Subcutaneous adipose tissue (tissue), 4 donors: ENCODE measurements around the gene BMF. TPM values are rescaled to one million over a fixed set of nuclear protein-coding genes. Genes with fewer than 3 reads are reported as not detected.

Experiments used
- CTCF ChIP-seq: fragments of 450-650 bp; IDR thresholded peaks from one replicate; pipeline ENCODE4 v1.5.1; 2016; ENCODE audit warnings: low read depth, mild to moderate bottlenecking, control low read depth, antibody characterized with exemption, moderate library complexity
- total RNA-seq, 4 donors: library from RNA; depleted of rRNA; stranded (reverse); fragments of >200 nt; gene quantifications; one replicate each; pipeline ENCODE4 v1.1.0, GENCODE V29; 2016

BMF gene
- total RNA-seq, 4 donors from 2014 or later, result 4.9 to 12.9 (median 6.6) TPM

DNA sequence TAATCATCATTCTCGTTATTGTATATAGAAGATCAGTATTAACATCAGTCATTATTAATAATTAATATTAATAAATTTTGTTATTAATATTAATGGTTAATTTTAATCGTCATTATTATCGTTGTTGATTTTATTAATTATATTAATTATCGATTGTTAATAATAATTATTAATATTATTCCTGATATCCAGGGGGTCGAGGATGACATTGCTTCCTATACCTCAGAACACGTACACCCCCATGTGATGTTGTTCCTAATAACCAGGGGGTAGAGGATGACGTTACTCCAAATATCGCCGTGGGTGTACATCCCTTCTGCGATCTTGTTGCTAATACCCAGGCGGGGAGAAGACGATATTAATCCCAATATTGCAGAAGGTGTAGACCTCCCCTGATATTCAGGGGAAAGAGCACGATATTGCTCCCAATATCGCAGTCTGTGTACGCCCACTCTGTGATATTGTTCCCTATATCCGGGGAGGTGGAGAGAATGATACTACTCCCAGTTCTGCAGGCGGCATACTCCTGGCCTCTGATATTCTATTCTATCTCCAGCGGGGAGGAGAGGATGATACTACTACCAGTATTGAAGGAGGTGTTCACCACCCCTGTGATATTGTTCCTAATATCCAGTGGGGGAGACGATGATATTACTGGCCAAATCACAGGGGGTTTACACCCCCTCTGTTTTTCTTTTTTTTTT is 22.3 kb upstream of the BMF start:
- TF ChIP-seq CTCF, result no peak

DNA sequence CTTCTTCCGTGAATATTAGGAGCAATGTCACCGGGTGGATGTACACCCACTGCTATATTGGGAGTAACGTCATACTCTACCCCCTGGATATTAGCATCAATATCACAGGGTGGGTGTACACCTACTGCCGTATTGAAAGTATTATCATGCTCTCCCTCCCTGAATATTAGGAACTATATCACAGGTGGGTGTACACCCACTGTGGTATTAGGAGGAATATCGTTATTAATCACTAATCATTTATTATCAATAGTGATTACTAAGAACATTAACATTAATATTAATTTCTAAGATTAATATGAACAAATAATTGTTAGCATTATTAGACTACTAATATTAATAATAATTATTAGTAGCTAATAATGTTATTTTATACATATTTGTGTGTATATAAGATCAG is 21.4 kb upstream of the BMF start:
- TF ChIP-seq CTCF, result no peak

DNA sequence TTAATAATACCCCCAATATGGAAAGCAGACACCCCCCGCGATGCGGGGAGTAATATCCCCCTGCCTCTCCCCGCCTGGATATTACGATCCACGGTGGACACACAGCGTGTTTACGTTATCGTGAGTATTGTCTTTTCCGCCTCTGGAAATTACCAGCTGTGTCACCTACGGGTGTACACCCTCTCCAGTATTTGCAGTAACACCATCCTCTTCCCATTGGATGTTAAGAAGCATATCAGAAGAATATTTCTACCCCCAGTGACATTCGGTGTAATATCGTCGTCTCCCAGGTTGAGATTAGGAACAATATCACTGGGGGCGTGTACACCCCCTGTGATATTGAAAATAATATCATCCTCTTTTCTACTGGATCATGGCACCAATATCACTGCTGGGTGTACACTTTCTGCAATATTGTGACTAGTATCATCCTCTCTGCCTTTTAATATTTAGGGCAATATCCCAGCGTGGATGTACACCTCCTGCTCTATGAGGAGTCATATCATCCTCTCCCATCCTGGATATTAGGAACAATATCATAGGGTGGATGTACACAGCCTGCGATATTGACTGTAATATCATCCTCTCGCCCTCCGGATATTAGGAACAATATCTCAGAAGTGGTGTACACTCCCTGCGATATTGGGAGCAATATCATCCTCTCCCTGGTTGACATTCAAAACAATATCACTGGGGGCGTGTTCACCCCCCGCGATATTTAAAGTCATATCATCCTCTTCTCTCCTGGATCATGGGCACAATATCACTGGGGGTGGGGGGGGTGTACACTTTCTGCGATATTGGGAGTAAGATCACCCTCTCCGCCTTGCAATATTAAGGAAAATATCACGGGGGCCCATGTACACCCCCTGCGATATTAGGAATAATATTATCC is 20.3 kb upstream of the BMF start:
- TF ChIP-seq CTCF, result no peak

DNA sequence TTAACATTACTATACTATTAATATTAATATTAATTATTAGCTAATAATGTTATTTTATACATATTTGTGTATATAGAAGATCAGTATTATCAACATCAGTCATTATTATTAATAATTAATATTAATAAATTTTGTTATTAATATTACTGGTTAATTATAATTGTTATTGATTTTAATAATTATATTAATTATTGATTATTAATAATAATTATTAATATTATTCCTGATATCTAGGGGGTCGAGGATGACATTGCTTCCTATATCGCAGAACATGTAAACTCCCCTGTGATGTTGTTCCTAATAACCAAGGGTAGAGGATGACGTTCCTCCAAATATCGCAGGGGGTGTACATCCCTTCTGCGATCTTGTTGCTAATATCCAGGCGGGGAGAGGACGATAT is 17.3 kb upstream of the BMF start:
- no peak for TF ChIP-seq CTCF

GRCh38 chr15:40121911-40122638 is 13.4 kb upstream of the BMF start:
- TF ChIP-seq CTCF, result no peak

DNA sequence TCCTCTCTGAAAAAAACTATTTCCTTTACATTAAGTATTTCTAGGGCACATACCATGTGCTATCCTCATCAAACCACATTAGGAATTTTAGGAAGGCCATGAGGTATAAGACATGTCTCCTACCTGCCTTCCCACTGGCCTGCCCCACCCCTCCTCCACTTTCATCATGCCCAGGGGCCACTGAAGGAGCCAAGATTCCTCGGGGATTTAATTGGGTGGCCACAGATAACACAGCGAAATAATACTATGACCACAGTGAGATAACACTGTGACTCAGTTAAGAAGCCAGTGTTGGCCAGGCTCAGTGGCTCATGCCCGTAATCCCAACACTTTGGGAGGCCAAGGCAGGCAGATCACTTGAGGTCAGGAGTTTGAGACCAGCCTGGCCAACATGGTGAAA is 9.8 kb upstream of the BMF start:
- no peak for TF ChIP-seq CTCF

GRCh38 chr15:40115670-40116093 is 7.0 kb upstream of the BMF start:
- TF ChIP-seq CTCF, result no peak
